ENCODE data around the gene ZSCAN31. TPM values are rescaled to one million over a fixed set of nuclear protein-coding genes. Genes with fewer than 3 reads are reported as not detected.

Gene ZSCAN31
- total RNA-seq, 4 donors from 2014 or later, result 17.2 to 70.1 (median 57.5) TPM

GRCh38 chr6:28357036-28357435, 21.1 kb upstream of the ZSCAN31 start:
- H3K27ac ChIP-seq, result no peak overlapping the region
- peaks cover 8 to 21% of the 10 kb centered on the region in 2 donors for H3K4me1 ChIP-seq
- H3K9me3 ChIP-seq, result no peaks in the 10 kb centered on the region
- 83 to 93% methylated on average over 6 of the region's 6 CpGs for WGBS, 2 donors
- TF ChIP-seq POLR2A (IDR thresholded peaks at IDR 0.05) (no peak), CTCF (IDR thresholded peaks at IDR 0.05) (no peak)
- no peaks in the 10 kb centered on the region for H3K27me3 ChIP-seq
- intact Hi-C loops (cut with DNase I), result loop anchor here (5.0 to 10.0 kb wide), 2 partner anchors 92 to 230 kb away; partner anchors contain the start of gene ZSCAN26
- no peak for DNase-seq
- peaks cover 0 to 2% of the 10 kb centered on the region in 2 donors for H3K36me3 ChIP-seq
- no peak overlapping the region for H3K4me3 ChIP-seq (replicated peaks in 1 of 3)

DNA sequence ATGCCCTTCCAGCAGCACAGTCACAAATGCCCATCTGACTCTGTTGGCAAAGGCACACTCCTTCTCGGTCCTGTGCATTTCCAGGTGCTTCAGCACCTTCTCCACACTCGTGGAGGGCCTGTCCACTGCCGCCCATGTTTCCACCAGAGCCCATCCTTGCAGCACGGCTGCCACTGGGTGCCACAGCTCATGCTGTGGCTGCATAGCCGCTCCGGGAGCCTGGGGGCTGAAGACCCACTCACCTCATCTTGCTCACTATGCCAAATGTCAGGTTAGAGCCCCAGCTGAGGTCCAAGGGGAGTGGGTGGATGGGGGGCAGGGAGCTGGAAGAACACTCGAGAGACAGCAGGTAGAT, 20.7 kb upstream of the ZSCAN31 start:
- peak in 1 of 2 donors; percentile 7 for DNase-seq
- WGBS, 2 donors, result 65 to 71% methylated on average over 7 of the region's 7 CpGs
- H3K4me3 ChIP-seq (replicated peaks in 1 of 3), result no peak overlapping the region
- no peaks in the 10 kb centered on the region for H3K9me3 ChIP-seq
- peaks cover 0 to under 1% of the 10 kb centered on the region in 2 donors for H3K36me3 ChIP-seq
- no peak for TF ChIP-seq CTCF (IDR thresholded peaks at IDR 0.05)
- no peak for TF ChIP-seq POLR2A (IDR thresholded peaks at IDR 0.05)
- H3K27me3 ChIP-seq, result no peaks in the 10 kb centered on the region
- H3K27ac ChIP-seq, result peak overlapping the region in 2 of 3 donors; percentile 91
- intact Hi-C loops (cut with DNase I), result loop anchor here (5.0 to 10.0 kb wide), 2 partner anchors 92 to 229 kb away; partner anchors contain the start of gene ZSCAN26
- H3K4me1 ChIP-seq, result peaks cover 8 to 21% of the 10 kb centered on the region in 2 donors

- H3K9me3 ChIP-seq, result no peaks in the 10 kb centered on the region
- no peaks in the 10 kb centered on the region for H3K36me3 ChIP-seq
- no peaks in the 10 kb centered on the region for H3K27me3 ChIP-seq
- peak overlapping the region; percentile 73 to 91 (median 91) for H3K27ac ChIP-seq
- TF ChIP-seq POLR2A (IDR thresholded peaks at IDR 0.05), result peak in 1 of 2 donors; percentile 17
- peak; percentile 78 to 92 (median 88) for TF ChIP-seq CTCF (IDR thresholded peaks at IDR 0.05)
- peaks cover 8 to 27% of the 10 kb centered on the region in 2 donors for H3K4me1 ChIP-seq
- intact Hi-C loops (cut with DNase I), result loop anchor here (5.0 to 10.0 kb wide), 2 partner anchors 91 to 229 kb away; partner anchors contain the start of gene ZSCAN26
- peak; percentile 79 to 85 for DNase-seq
- peak overlapping the region; percentile 44 to 62 (median 49) for H3K4me3 ChIP-seq (replicated peaks in 1 of 3)
- WGBS, 2 donors, result 3 to 4% methylated on average over 14 to 18 of the region's 19 CpGs
Observed at GRCh38 chr6:28355743-28356665, 20.1 kb upstream of the ZSCAN31 start.

- Histone ChIP-seq H3K36me3 (no peaks in the 10 kb centered on the region), H3K9me3 (no peaks in the 10 kb centered on the region), H3K27ac (peak overlapping the region; percentile 3 to 91 (median 91)), H3K4me3 (replicated peaks in 1 of 3) (peak overlapping the region in 1 of 3 donors; percentile 49), H3K27me3 (no peaks in the 10 kb centered on the region), H3K4me1 (peaks cover 8 to 33% of the 10 kb centered on the region in 2 donors)
- no peak for DNase-seq
- intact Hi-C loops (cut with DNase I), result loop anchor here (5.0 to 10.0 kb wide), 2 partner anchors 90 to 228 kb away; partner anchors contain the start of gene ZSCAN26
- no peak for TF ChIP-seq POLR2A (IDR thresholded peaks at IDR 0.05)
- TF ChIP-seq CTCF (IDR thresholded peaks at IDR 0.05), result no peak
- WGBS, 2 donors, result 87 to 89% methylated on average over 9 to 10 of the region's 10 CpGs
Observed at GRCh38 chr6:28354688-28355554, 19.0 kb upstream of the ZSCAN31 start.

Measured in thyroid gland (tissue), 4 donors.